Kidney (tissue), 14 donors: ENCODE measurements around the gene TAF4B. TPM values are rescaled to one million over a fixed set of nuclear protein-coding genes. Genes with fewer than 3 reads are reported as not detected.

Experiments
- DNase-seq, 5 donors: peaks; one replicate each; pipeline ENCODE4 v3.0.0-alpha.2; 2013 to 2020
- FAIRE-seq: peaks from 2 replicates; lab custom pipeline; 2012; peaks lifted over from hg19 to GRCh38; lab: Jason Lieb, UNC
- H3K27ac ChIP-seq, 2 donors: one replicate each; pipeline ENCODE4 v1.7.0; 2013; ENCODE audit warnings: low read depth in 2 of 2, low read length in 2 of 2, inconsistent platforms in 1 of 2
- H3K27me3 ChIP-seq: one replicate; pipeline ENCODE4 v1.7.1; 2013; ENCODE audit warnings: low read length, inconsistent platforms; ENCODE audit not compliant: control insufficient read depth, insufficient read depth
- H3K36me3 ChIP-seq, 3 donors: one replicate each; pipeline versions ENCODE4 v1.7.0 to v1.7.1; 2013; ENCODE audit warnings: low read length in 3 of 3, control low read depth in 1 of 3, inconsistent platforms in 1 of 3; ENCODE audit not compliant: insufficient read depth in 3 of 3, control insufficient read depth in 2 of 3
- H3K4me1 ChIP-seq, 3 donors: one replicate each; pipeline versions ENCODE4 v1.7.0 to v1.7.1; 2013; ENCODE audit warnings: low read length in 3 of 3, inconsistent platforms in 1 of 3, low read depth in 1 of 3; ENCODE audit not compliant: control insufficient read depth in 2 of 3, insufficient read depth in 2 of 3
- H3K4me3 ChIP-seq, 3 donors: one replicate each; pipeline versions ENCODE4 v1.7.0 to v1.8.1; 2013; ENCODE audit warnings: low read length in 3 of 3, control low read depth in 1 of 3, inconsistent platforms in 1 of 3
- H3K9ac ChIP-seq, 3 donors: one replicate each; pipeline versions ENCODE4 v1.7.0 to v1.7.1; 2013; ENCODE audit warnings: low read length in 3 of 3, control low read depth in 1 of 3, inconsistent platforms in 1 of 3
- H3K9me3 ChIP-seq, 3 donors: one replicate each; pipeline versions ENCODE4 v1.7.0 to v1.7.1; 2013; ENCODE audit warnings: low read length in 3 of 3, control low read depth in 1 of 3, inconsistent platforms in 1 of 3; ENCODE audit not compliant: control insufficient read depth in 2 of 3, insufficient read depth in 1 of 3
- intact Hi-C: fragments of 100-400 bp; cut with DNase I; formaldehyde crosslinking; loops from one replicate; pipeline ENCODE4 v1.11.1; 2022
- polyA plus RNA-seq: library from polyadenylated mRNA; stranded (reverse); fragments of 350-450 nt; fragmentation: Illumina TruSeq; extraction: RNeasy Lipid Tissue Mini Kit (QIAGEN cat#74804); gene quantifications from one replicate; pipeline ENCODE4 v1.2.3, GENCODE V29; 2014; ENCODE audit warnings: low read depth, low replicate concordance; ENCODE audit not compliant: insufficient read depth
- total RNA-seq: library from RNA; stranded (reverse); fragmentation: NEBNext Ultra II Directional; extraction: Animal tissue kit (Norgen Biotek cat#: 25700); gene quantifications from one replicate; pipeline ENCODE4 v1.2.1, GENCODE V29; 2021
- TF ChIP-seq, protein P1 (sequence below): IDR thresholded peaks from 3 replicates; pipeline ENCODE4 v1.5.1; 2012; ENCODE audit warnings: mild to moderate bottlenecking, moderate library complexity, borderline replicate concordance; ENCODE audit not compliant: insufficient read depth; ENCODE audit errors: extremely low read depth
- donor health status: control.
- donor health status: control.
- donor health status: control.
- donor health status: control.
- donor health status: control.
- donor health status: DM: yes; HTN: yes; CAD: no.
- donor health status: Normal renal cell carcinoma (clear cell type).

Gene TAF4B
- total and polyA plus RNA-seq, 2 donors from 2014 or later: 1.7 to 4.9 TPM

DNA sequence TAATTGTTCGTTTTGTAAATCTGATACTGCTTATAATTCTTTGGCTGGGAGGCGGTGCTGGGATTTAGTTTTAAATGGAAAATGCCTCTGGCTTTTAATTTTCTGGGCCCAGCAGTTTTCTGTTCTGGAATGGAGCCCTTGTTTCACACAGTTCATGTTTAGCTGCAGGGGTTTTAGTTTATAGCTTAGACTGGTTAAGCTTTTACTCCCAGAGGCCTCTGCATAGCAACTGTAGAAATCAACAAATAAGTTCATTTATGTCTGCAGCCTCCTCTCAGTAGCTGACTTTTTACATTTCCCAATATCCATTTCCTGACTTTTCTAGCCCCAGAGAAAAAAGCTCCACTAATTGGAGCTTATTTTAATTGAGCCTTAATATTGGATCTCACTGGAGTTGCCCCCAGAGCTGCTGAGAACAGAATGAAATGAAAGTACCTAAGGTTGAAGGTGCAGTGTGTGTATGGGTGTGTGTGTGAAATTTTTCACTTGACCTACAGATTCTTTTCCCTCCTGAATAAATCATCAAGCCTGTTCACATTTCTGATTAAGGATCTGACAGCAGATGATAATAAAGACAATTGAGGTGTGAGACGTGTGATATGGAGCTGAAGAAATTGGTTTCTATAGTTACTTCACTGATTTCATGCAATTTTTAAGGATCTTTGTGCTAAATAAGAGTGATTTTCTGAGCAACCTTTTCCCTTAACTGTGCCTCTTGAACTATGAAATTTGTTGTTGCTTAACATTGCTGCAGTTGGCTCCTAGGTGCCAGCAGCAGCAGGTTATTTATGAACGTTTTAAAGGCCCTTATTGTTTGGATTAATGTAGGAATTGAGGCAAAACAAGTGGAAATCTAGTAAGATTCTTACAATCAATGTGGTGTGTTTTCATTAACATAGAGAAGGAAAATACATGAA, 109.6 kb downstream of the TAF4B start:
- Histone ChIP-seq H3K9me3 (no peaks in the 10 kb centered on the region), H3K27ac (peak overlapping the region; percentile 26 to 85), H3K4me3 (no peak overlapping the region), H3K9ac (no peak overlapping the region), H3K4me1 (peaks cover 0 to 13% (median 6%) of the 10 kb centered on the region in 3 donors), H3K27me3 (no peaks in the 10 kb centered on the region), H3K36me3 (peaks cover 0 to under 1% (median 0%) of the 10 kb centered on the region in 3 donors)
- peak in 3 of 5 donors; percentile 33 to 86 (median 84) for DNase-seq
- TF ChIP-seq, protein P1, sequence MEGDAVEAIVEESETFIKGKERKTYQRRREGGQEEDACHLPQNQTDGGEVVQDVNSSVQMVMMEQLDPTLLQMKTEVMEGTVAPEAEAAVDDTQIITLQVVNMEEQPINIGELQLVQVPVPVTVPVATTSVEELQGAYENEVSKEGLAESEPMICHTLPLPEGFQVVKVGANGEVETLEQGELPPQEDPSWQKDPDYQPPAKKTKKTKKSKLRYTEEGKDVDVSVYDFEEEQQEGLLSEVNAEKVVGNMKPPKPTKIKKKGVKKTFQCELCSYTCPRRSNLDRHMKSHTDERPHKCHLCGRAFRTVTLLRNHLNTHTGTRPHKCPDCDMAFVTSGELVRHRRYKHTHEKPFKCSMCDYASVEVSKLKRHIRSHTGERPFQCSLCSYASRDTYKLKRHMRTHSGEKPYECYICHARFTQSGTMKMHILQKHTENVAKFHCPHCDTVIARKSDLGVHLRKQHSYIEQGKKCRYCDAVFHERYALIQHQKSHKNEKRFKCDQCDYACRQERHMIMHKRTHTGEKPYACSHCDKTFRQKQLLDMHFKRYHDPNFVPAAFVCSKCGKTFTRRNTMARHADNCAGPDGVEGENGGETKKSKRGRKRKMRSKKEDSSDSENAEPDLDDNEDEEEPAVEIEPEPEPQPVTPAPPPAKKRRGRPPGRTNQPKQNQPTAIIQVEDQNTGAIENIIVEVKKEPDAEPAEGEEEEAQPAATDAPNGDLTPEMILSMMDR: no peak
- intact Hi-C loops: no loop called here
- FAIRE-seq: no peak

DNA sequence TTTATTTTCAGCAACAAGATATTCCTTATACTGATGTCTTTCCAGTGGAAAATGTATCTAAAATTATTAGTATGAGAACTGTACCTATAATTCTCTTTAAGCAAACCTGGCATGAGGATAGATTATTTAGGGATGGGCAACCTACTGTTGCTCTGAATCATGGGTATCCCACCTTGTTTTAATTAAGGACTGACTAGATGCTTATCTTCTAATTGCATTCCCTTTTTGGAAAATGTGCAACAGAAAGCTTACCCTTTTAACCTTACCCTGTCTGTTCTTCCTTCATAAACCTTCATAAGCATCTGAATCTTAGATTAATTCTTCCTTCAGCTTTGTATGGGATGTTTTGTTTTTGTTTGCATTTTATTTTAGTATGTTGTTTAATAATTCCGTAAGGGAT, 110.3 kb downstream of the TAF4B start:
- FAIRE-seq: no peak
- TF ChIP-seq, protein P1: no peak
- no peak for DNase-seq
- Histone ChIP-seq H3K36me3 (no peaks in the 10 kb centered on the region), H3K4me1 (peaks cover 0 to 13% (median 6%) of the 10 kb centered on the region in 3 donors), H3K9ac (no peak overlapping the region), H3K4me3 (no peak overlapping the region), H3K27me3 (no peaks in the 10 kb centered on the region), H3K27ac (peak overlapping the region; percentile 26 to 85), H3K9me3 (no peaks in the 10 kb centered on the region)
- intact Hi-C loops: no loop called here

DNA sequence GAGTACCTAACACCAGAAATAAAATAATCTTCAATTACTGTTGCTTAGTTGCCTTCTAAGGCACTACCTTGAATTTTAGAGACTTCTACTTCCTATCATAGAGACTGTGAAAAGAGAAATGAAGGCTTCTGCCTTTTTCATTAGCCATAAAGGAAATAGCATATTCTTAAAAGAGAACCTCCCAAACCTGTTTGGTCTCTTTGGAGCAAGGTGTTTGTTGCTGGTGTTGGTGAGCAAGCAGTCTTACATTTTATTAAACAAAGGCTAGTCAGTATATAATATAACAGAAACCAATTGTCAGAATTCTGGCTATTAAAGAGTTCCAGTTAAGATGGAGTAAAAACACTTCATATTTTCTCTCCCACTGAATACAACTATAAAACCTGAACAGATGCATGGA, 116.4 kb downstream of the TAF4B start:
- TF ChIP-seq, protein P1: no peak
- intact Hi-C loops: no loop called here
- no peaks in the 10 kb centered on the region for H3K27me3 ChIP-seq
- H3K27ac ChIP-seq: no peak overlapping the region
- DNase-seq (peak in 2 of 5 donors; percentile 51 to 62), FAIRE-seq (no peak)
- no peak overlapping the region for H3K4me3 ChIP-seq
- no peaks in the 10 kb centered on the region for H3K36me3 ChIP-seq
- H3K4me1 ChIP-seq: no peaks in the 10 kb centered on the region
- no peak overlapping the region for H3K9ac ChIP-seq
- peaks cover 0 to 4% (median 0%) of the 10 kb centered on the region in 3 donors for H3K9me3 ChIP-seq
